ENCODE measurements around the gene ODF2.
"Not testable (repeated sequence)": the region's sequence is repeated elsewhere in the genome, so short reads cannot be mapped to it uniquely, and the experiment has no call there.

GRCh38 chr9:128423356-128423755 lies 32.5 kb upstream of the ODF2 start:
- TF ChIP-seq, protein P1, sequence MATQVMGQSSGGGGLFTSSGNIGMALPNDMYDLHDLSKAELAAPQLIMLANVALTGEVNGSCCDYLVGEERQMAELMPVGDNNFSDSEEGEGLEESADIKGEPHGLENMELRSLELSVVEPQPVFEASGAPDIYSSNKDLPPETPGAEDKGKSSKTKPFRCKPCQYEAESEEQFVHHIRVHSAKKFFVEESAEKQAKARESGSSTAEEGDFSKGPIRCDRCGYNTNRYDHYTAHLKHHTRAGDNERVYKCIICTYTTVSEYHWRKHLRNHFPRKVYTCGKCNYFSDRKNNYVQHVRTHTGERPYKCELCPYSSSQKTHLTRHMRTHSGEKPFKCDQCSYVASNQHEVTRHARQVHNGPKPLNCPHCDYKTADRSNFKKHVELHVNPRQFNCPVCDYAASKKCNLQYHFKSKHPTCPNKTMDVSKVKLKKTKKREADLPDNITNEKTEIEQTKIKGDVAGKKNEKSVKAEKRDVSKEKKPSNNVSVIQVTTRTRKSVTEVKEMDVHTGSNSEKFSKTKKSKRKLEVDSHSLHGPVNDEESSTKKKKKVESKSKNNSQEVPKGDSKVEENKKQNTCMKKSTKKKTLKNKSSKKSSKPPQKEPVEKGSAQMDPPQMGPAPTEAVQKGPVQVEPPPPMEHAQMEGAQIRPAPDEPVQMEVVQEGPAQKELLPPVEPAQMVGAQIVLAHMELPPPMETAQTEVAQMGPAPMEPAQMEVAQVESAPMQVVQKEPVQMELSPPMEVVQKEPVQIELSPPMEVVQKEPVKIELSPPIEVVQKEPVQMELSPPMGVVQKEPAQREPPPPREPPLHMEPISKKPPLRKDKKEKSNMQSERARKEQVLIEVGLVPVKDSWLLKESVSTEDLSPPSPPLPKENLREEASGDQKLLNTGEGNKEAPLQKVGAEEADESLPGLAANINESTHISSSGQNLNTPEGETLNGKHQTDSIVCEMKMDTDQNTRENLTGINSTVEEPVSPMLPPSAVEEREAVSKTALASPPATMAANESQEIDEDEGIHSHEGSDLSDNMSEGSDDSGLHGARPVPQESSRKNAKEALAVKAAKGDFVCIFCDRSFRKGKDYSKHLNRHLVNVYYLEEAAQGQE (IDR thresholded peaks at IDR 0.05; ENCODE audit: low read depth), result not testable (repeated sequence)
- TF ChIP-seq CREB1 (IDR thresholded peaks at IDR 0.05; ENCODE audit: low read depth); NFIC (IDR thresholded peaks at IDR 0.05); EP300 (IDR thresholded peaks at IDR 0.05; ENCODE audit: borderline replicate concordance): not testable (repeated sequence)
